Fibroblast of lung (primary cell): Measurements from ENCODE around the gene SCYL1.

Source experiments
- CTCF ChIP-seq, 2 donors: IDR thresholded peaks in 1 of 2; conservative IDR thresholded peaks in 1 of 2; 1 replicate in 1 of 2; 2 replicates in 1 of 2; pipeline ENCODE4 v1.5.1; 2011 to 2012; ENCODE audit warnings: low read length in 2 of 2, control low read depth in 1 of 2, inconsistent platforms in 1 of 2, low read depth in 1 of 2, mild to moderate bottlenecking in 1 of 2
- EZH2 ChIP-seq: IDR thresholded peaks from 2 replicates; pipeline ENCODE4 v1.5.1; 2012; ENCODE audit warnings: low read length, control low read depth, mild to moderate bottlenecking; ENCODE audit errors: missing control alignments

- TF ChIP-seq CTCF (conservative IDR thresholded peaks at IDR 0.05 in 1 of 2, IDR thresholded peaks at IDR 0.05 in 1 of 2; ENCODE audit: low read depth in 1 of 2, low read length in 2 of 2): peak; percentile 13 to 48
- no peak for TF ChIP-seq EZH2
Observed at GRCh38 chr11:65569973-65570918, 45.4 kb downstream of the SCYL1 start, which contains the start of gene ZNRD2.
